ENCODE measurements around the gene CDH22.

DNA sequence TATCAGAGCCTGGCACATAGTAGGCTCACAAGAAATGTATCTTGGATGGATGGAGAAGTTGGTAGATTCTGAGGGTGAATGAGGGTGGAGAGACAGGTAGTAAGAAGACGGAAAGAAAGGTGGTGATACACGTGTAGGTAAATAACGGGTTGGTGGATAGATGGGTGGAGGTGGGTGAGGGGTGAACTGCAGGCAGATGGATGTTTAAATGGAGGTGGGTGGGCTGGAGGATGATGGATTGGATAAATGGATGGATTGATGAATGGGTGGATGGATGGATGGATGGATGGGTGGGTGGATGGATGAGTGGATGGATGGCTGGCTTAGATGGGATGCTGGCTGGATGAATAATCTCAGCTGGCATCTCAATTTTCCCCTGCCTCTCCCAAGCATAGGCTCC, 9.9 kb downstream of the CDH22 start:
- TF ChIP-seq TAF1 (IDR thresholded peaks at IDR 0.05; ENCODE audit: borderline replicate concordance, insufficient read depth, low read length) (no peak), POLR2AphosphoS5 (IDR thresholded peaks at IDR 0.05; ENCODE audit: low read depth, low read length) (no peak), SIN3A (IDR thresholded peaks at IDR 0.05; ENCODE audit: borderline replicate concordance, insufficient read depth, low read length) (no peak)
